Ovary (tissue), 3 donors: ENCODE measurements around the gene CFH.

Source experiments
- CTCF ChIP-seq, 3 donors: fragments of 450-650 bp in 2 of 3; fragments of 200-600 bp in 1 of 3; IDR thresholded peaks; one replicate each; pipeline versions ENCODE4 v1.5.1 to v1.8.0; 2016 to 2022; ENCODE audit warnings: antibody characterized with exemption in 3 of 3, mild to moderate bottlenecking in 1 of 3
- POLR2A ChIP-seq: fragments of 450-650 bp; IDR thresholded peaks from one replicate; pipeline ENCODE4 v1.6.1; 2017; ENCODE audit warnings: antibody characterized with exemption, mild to moderate bottlenecking, moderate library complexity
- donor health status: DM: no; HTN: no; CAD: no.

DNA sequence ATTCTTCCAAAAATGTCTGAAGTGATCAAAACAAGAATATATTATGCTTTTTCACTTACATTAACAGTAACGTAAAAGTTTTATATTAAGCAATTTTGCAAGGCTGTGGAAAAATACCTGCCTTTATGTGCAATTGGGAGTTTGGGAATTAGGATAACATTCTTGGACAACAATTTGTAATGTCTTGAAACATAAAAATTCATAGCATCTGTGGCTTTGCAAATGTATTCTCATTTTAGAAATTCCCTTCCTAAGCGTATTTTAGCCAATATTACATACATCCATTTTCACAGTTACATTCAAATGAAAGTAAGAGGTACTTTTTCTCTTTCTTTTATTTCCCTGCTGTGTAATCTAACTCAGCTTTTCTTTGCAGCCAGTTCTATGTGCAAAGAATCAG lies 13.4 kb upstream of the CFH start:
- TF ChIP-seq CTCF (IDR thresholded peaks at IDR 0.05) = no peak
- TF ChIP-seq POLR2A = no peak
